ENCODE results near the gene IRF1.

The IRF1 gene, protein sequence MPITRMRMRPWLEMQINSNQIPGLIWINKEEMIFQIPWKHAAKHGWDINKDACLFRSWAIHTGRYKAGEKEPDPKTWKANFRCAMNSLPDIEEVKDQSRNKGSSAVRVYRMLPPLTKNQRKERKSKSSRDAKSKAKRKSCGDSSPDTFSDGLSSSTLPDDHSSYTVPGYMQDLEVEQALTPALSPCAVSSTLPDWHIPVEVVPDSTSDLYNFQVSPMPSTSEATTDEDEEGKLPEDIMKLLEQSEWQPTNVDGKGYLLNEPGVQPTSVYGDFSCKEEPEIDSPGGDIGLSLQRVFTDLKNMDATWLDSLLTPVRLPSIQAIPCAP

DNA sequence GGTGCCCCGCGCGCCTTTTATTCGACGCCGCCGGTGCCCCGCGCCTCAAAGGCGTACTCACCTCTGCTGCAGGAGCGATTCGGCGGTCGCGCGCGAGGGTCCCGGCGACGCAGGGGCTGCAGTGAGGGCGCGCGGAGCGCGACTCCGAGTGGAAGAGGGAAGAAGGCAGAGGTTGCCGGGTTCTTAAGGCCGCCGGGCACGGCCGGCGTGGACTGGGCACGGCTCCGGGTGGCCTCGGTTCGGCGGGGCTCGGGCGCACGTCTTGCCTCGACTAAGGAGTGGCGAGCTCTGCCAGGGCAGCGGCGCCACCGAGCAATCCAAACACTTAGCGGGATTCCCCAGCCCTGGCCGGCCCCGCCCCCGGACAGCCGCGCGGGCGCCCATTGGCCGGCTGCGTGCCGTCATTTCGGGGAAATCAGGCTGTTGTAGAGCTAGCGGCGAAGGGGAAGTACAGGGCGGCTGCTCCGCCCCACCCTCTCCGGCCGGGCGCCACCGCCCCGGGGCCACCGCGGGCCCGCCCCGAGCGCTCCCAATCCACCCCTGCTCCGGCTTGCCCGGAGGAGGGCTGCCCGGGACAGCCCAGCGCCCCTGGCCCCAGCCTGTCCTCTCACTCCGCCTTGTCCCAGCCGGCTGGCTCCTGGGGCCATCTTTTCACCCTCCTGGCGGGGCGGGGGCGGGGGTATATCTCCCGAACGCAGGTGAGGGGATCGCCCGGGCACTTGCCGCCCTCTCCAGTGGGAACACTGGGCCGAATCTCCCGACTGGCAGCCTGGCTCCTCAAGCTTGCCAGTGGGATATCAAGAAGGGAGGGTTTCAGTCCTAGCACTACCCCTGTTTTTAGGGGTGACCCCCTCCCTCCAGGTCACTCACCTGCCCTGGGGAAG is at the start of gene IRF1:
Gene IRF1 (minus strand): TSS at position 290 of the 884 bp plus-strand sequence. CDS start 1,295 bp downstream, outside the sequence.
- DNase-seq (ENCODE audit: low read depth), result peak; percentile 97
- TF ChIP-seq, protein P1, sequence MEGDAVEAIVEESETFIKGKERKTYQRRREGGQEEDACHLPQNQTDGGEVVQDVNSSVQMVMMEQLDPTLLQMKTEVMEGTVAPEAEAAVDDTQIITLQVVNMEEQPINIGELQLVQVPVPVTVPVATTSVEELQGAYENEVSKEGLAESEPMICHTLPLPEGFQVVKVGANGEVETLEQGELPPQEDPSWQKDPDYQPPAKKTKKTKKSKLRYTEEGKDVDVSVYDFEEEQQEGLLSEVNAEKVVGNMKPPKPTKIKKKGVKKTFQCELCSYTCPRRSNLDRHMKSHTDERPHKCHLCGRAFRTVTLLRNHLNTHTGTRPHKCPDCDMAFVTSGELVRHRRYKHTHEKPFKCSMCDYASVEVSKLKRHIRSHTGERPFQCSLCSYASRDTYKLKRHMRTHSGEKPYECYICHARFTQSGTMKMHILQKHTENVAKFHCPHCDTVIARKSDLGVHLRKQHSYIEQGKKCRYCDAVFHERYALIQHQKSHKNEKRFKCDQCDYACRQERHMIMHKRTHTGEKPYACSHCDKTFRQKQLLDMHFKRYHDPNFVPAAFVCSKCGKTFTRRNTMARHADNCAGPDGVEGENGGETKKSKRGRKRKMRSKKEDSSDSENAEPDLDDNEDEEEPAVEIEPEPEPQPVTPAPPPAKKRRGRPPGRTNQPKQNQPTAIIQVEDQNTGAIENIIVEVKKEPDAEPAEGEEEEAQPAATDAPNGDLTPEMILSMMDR (IDR thresholded peaks at IDR 0.05; ENCODE audit: low read length, missing control alignments), result no peak
- H3K4me3 ChIP-seq (replicated peaks; ENCODE audit: low read depth, low read length), result peak within 1 kb of the TSS; percentile 71

DNA sequence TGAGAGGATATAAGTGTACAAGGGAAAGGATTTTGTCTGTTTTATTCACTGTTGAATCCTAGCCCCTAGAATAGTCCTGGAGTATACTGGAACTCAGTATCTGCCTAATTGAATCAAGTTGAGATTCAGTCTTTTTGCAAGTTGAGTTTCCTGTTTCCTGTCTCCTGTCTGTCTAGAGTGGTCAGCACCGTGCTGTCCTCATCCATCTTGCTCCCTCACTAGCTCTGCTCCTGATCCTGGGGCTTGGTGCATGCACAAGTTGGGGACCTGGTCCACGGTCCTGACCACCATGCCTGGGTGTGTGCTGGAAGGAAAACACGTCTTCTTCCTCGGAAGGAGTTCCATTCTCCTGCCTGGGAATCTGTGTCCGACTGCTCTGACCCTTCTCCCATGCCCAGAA is 49.6 kb upstream of the IRF1 start:
- H3K4me3 ChIP-seq (replicated peaks; ENCODE audit: low read depth, low read length), result no peak overlapping the region
- no peak for DNase-seq (ENCODE audit: low read depth)
- TF ChIP-seq, protein P1 (IDR thresholded peaks at IDR 0.05; ENCODE audit: low read length, missing control alignments), result no peak

DNA sequence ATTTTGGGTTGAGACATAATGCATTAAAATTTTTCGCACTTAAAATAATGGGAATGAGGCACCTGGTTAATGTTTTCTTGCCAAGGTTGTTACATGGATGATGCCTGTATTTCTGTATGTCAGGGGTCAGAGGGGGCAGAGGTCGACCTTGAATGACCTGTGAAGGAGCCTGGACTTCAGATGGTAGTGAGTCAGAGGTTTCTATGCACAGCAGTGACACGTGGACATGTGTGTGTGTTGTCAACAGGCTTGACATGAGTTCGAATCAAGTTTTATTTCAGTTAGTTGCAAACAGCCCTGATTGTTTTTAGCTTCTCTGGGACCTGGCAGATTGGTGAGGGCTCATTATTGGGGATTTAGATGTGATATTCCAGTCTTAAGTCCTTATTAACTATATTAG is 49.1 kb upstream of the IRF1 start:
- H3K4me3 ChIP-seq (replicated peaks; ENCODE audit: low read depth, low read length), result no peak overlapping the region
- TF ChIP-seq, protein P1 (IDR thresholded peaks at IDR 0.05; ENCODE audit: low read length, missing control alignments), result no peak
- DNase-seq (ENCODE audit: low read depth), result no peak

DNA sequence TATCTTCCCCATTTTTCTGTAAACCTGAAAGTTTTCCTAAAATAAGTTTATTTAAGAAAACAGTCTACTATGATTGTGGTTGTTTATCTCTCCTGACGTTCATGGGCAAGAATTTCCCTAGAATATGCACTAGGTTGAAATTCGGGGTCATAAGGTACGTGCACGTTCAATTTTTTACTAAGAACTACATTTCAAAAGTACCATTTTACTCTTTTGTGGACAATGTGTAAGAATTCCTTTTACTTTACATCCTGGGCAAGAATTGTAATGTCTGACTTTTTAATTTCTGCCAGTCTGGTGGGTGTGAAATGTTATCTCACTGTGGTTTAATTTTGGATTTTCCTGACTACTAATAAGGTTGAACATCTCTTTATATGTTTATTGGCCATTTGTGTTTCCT is 40.4 kb upstream of the IRF1 start:
- no peak overlapping the region for H3K4me3 ChIP-seq (replicated peaks; ENCODE audit: low read depth, low read length)
- TF ChIP-seq, protein P1 (IDR thresholded peaks at IDR 0.05; ENCODE audit: low read length, missing control alignments), result no peak
- no peak for DNase-seq (ENCODE audit: low read depth)

DNA sequence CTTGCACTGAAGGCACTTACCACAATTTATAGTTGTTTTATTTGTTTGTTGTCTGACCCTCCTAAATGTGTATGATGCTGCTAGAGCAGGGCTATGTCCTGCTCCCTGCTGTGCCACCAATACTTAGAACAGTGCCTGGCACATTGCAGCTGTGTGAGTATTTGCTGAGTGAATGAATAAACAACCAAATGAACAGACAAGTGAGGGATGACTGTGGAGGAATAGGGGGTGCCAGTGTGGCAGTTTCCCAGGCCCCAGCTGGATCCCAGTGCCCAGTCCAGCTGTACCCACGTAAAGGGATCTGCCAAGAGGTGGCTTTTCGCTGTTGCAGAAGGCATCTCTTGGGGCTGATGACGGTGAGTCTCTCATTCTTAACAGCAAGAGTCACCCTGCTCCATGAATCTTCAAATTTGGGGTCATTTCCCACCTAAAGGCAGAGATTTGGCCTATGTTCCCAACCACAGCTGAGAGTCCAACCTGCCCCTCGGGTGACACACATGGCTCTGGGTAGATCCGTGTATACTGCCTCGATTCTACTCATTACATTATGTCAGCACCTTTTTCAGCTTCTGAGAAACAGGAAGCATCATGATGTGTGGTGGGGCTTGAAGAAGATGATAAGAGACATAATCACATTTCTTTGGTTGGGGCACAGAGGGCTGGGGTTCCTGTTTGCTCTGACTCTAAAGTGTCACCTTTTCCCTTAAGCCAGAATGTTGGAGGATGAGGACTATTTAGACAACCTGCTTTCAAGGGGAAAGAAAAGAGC is 38.5 kb upstream of the IRF1 start:
- no peak for DNase-seq (ENCODE audit: low read depth)
- TF ChIP-seq, protein P1 (IDR thresholded peaks at IDR 0.05; ENCODE audit: low read length, missing control alignments), result no peak
- no peak overlapping the region for H3K4me3 ChIP-seq (replicated peaks; ENCODE audit: low read depth, low read length)

DNA sequence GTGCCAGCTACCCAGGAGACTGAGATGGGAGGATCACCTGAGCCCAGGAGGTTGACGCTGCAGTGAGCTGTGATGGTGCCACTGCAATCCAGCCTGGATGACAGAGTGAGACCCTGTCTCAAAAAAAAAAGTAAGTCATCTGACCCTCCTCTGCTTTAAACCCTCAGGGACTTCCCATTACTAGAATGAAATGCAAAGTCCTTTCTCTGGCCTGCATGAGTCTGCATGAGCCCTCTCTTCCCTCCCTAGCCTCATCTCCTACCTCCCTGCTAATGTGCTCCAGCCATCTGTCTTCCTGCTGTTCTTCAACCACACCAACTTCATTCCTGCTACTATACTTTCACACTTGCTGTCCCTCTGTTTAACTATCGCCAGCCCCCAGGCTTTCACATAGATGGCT is 37.4 kb upstream of the IRF1 start:
- TF ChIP-seq, protein P1 (IDR thresholded peaks at IDR 0.05; ENCODE audit: low read length, missing control alignments), result no peak
- no peak overlapping the region for H3K4me3 ChIP-seq (replicated peaks; ENCODE audit: low read depth, low read length)
- DNase-seq (ENCODE audit: low read depth), result no peak
